ENCODE measurements around the gene METTL22.

The METTL22 gene, protein sequence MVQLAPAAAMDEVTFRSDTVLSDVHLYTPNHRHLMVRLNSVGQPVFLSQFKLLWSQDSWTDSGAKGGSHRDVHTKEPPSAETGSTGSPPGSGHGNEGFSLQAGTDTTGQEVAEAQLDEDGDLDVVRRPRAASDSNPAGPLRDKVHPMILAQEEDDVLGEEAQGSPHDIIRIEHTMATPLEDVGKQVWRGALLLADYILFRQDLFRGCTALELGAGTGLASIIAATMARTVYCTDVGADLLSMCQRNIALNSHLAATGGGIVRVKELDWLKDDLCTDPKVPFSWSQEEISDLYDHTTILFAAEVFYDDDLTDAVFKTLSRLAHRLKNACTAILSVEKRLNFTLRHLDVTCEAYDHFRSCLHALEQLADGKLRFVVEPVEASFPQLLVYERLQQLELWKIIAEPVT

GRCh38 chr16:8621572-8622314 is at the start of gene METTL22:
Gene METTL22 (plus strand): TSS chr16:8621698. CDS start chr16:8625666, 3,968 bp downstream.
- no peak within 1 kb of the TSS for H3K27ac ChIP-seq (ENCODE audit: low read depth, low read length)
- H3K9me2 ChIP-seq (replicated peaks; ENCODE audit: insufficient read depth, low read length): no peaks in the 10 kb centered on the region
- peak within 1 kb of the TSS; percentile 80 for H3K4me3 ChIP-seq (ENCODE audit: insufficient read depth, low read length, poor library complexity, severe bottlenecking)
- H3K36me3 ChIP-seq (ENCODE audit: low read length): no peaks in the 10 kb centered on the region
- H4K20me1 ChIP-seq (ENCODE audit: low read depth, low read length): no peaks in the 10 kb centered on the region
- peaks cover 19% of the 10 kb centered on the region for H3K79me2 ChIP-seq (ENCODE audit: insufficient read depth, low read length)
- peak within 1 kb of the TSS; percentile 76 for H3K9ac ChIP-seq (ENCODE audit: low read length)
- H3K9me3 ChIP-seq (ENCODE audit: insufficient read depth, low read length): no peaks in the 10 kb centered on the region
- no peaks in the 10 kb centered on the region for H3F3A ChIP-seq (ENCODE audit: insufficient read depth)
- peak within 1 kb of the TSS; percentile 82 for H3K4me2 ChIP-seq (ENCODE audit: low read depth, low read length, poor library complexity, severe bottlenecking)
- H2AFZ ChIP-seq (ENCODE audit: low read depth, low read length, severe bottlenecking): peak within 1 kb of the TSS; percentile 93
- TF ChIP-seq EZH2phosphoT487 (conservative IDR thresholded peaks at IDR 0.05; ENCODE audit: low read length): no peak
- TF ChIP-seq, protein P1, sequence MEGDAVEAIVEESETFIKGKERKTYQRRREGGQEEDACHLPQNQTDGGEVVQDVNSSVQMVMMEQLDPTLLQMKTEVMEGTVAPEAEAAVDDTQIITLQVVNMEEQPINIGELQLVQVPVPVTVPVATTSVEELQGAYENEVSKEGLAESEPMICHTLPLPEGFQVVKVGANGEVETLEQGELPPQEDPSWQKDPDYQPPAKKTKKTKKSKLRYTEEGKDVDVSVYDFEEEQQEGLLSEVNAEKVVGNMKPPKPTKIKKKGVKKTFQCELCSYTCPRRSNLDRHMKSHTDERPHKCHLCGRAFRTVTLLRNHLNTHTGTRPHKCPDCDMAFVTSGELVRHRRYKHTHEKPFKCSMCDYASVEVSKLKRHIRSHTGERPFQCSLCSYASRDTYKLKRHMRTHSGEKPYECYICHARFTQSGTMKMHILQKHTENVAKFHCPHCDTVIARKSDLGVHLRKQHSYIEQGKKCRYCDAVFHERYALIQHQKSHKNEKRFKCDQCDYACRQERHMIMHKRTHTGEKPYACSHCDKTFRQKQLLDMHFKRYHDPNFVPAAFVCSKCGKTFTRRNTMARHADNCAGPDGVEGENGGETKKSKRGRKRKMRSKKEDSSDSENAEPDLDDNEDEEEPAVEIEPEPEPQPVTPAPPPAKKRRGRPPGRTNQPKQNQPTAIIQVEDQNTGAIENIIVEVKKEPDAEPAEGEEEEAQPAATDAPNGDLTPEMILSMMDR (IDR thresholded peaks at IDR 0.05; ENCODE audit: insufficient read depth, low read length, poor library complexity, severe bottlenecking): no peak
- H3K27me3 ChIP-seq (ENCODE audit: low read length): no peaks in the 10 kb centered on the region

DNA sequence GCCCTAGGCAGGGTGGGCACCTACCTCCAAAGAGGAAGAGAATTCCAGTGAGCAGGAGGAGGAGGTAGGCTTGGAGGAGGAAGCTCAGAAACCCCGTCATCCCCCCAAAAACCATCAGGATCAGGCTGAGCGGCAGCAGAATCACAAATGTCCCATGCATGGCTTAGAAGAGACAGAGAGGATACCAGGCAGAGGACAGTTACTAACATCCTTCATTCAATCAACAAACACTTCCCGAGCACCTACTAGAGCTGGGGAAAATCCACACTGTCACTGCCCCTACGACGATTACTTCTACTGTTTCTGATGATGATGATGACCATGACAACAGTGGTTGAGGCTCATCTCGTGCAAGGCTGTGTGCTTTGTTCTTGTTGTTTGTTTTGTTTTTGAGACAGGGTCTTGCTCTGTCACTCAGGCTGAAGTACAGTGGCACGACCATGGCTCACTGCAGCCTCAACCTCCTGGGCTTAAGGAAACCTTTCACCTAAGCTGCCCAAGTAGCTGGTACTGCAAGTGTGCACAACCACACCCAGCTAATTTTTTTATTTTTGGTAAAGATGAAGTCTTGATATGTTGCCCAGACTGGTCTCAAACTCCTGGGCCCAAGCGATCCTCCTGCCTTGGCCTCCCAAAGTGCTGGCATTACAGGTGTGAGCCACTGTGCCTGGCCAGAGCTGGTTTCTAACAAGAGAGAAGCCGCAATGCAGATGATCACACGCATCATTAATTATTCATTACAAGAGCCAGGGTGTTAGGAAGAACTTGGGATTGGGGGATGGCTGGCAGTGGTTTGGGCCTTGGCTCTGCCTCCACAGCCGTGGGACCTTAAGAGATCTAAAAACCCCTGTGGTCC is 49.2 kb upstream of the METTL22 start:
- Histone ChIP-seq H3K27ac (ENCODE audit: low read depth, low read length) (no peak overlapping the region), H4K20me1 (ENCODE audit: low read depth, low read length) (no peaks in the 10 kb centered on the region), H3K4me2 (ENCODE audit: low read depth, low read length, poor library complexity, severe bottlenecking) (no peak overlapping the region), H3K27me3 (ENCODE audit: low read length) (no peaks in the 10 kb centered on the region), H3F3A (ENCODE audit: insufficient read depth) (no peaks in the 10 kb centered on the region), H3K9me2 (replicated peaks; ENCODE audit: insufficient read depth, low read length) (no peaks in the 10 kb centered on the region), H3K9me3 (ENCODE audit: insufficient read depth, low read length) (no peaks in the 10 kb centered on the region), H3K79me2 (ENCODE audit: insufficient read depth, low read length) (no peaks in the 10 kb centered on the region), H3K9ac (ENCODE audit: low read length) (no peak overlapping the region), H3K4me3 (ENCODE audit: insufficient read depth, low read length, poor library complexity, severe bottlenecking) (no peak overlapping the region), H2AFZ (ENCODE audit: low read depth, low read length, severe bottlenecking) (no peak overlapping the region), H3K36me3 (ENCODE audit: low read length) (no peaks in the 10 kb centered on the region)
- TF ChIP-seq, protein P1 (IDR thresholded peaks at IDR 0.05; ENCODE audit: insufficient read depth, low read length, poor library complexity, severe bottlenecking): no peak
- no peak for TF ChIP-seq EZH2phosphoT487 (conservative IDR thresholded peaks at IDR 0.05; ENCODE audit: low read length)

GRCh38 chr16:8572919-8573724 is 48.4 kb upstream of the METTL22 start:
- Histone ChIP-seq H4K20me1 (ENCODE audit: low read depth, low read length) (no peaks in the 10 kb centered on the region), H3K27ac (ENCODE audit: low read depth, low read length) (no peak overlapping the region), H2AFZ (ENCODE audit: low read depth, low read length, severe bottlenecking) (no peak overlapping the region)

More at GRCh38 chr16:8572919-8573724, 48.4 kb upstream of the METTL22 start:
- Histone ChIP-seq H3K27me3 (ENCODE audit: low read length) (no peaks in the 10 kb centered on the region), H3K4me2 (ENCODE audit: low read depth, low read length, poor library complexity, severe bottlenecking) (no peak overlapping the region), H3K36me3 (ENCODE audit: low read length) (no peaks in the 10 kb centered on the region), H3F3A (ENCODE audit: insufficient read depth) (no peaks in the 10 kb centered on the region), H3K9me3 (ENCODE audit: insufficient read depth, low read length) (no peaks in the 10 kb centered on the region), H3K9me2 (replicated peaks; ENCODE audit: insufficient read depth, low read length) (no peaks in the 10 kb centered on the region), H3K4me3 (ENCODE audit: insufficient read depth, low read length, poor library complexity, severe bottlenecking) (no peak overlapping the region), H3K9ac (ENCODE audit: low read length) (no peak overlapping the region), H3K79me2 (ENCODE audit: insufficient read depth, low read length) (no peaks in the 10 kb centered on the region)
- TF ChIP-seq, protein P1 (IDR thresholded peaks at IDR 0.05; ENCODE audit: insufficient read depth, low read length, poor library complexity, severe bottlenecking): peak; percentile 14
- no peak for TF ChIP-seq EZH2phosphoT487 (conservative IDR thresholded peaks at IDR 0.05; ENCODE audit: low read length)
